Iris pigment epithelial cell (primary cell): ENCODE measurements around the gene SDHB.

ENCODE experiments used
- DNase-seq: peaks from one replicate; pipeline ENCODE4 v3.0.0-alpha.2; 2011; ENCODE audit warnings: low read depth

SDHB gene

GRCh38 chr1:16986113-16986512 lies 67.7 kb downstream of the SDHB start:
- DNase-seq, result no peak

GRCh38 chr1:16984717-16985116 lies 69.1 kb downstream of the SDHB start:
- DNase-seq, result peak; percentile 65

- no peak for DNase-seq
These were observed 70.2 kb downstream of the SDHB start for GRCh38 chr1:16983649-16984048.

- no peak for DNase-seq
These were observed 70.9 kb downstream of the SDHB start for GRCh38 chr1:16982902-16983301.

GRCh38 chr1:16981269-16981849 lies 72.5 kb downstream of the SDHB start:
- DNase-seq, result peak; percentile 89

GRCh38 chr1:16980473-16981268 lies 73.2 kb downstream of the SDHB start, which contains the start of gene MFAP2:
Gene MFAP2 (minus strand): TSS chr1:16980620. CDS start chr1:16978273, 2,347 bp downstream.
- DNase-seq, result no peak

GRCh38 chr1:16979475-16980327 lies 74.1 kb downstream of the SDHB start:
- no peak for DNase-seq

GRCh38 chr1:16978567-16979474 lies 75.0 kb downstream of the SDHB start:
- peak; percentile 86 for DNase-seq

- DNase-seq, result no peak
These were observed 75.7 kb downstream of the SDHB start for GRCh38 chr1:16978139-16978538.

GRCh38 chr1:16977377-16977776 lies 76.5 kb downstream of the SDHB start:
- DNase-seq, result no peak

GRCh38 chr1:16976966-16977365 lies 76.9 kb downstream of the SDHB start:
- DNase-seq, result no peak

- DNase-seq, result no peak
These were observed 78.0 kb downstream of the SDHB start for GRCh38 chr1:16975838-16976237.

- DNase-seq, result no peak
These were observed 78.6 kb downstream of the SDHB start for GRCh38 chr1:16975211-16975610.

GRCh38 chr1:16973215-16973614 lies 80.6 kb downstream of the SDHB start:
- DNase-seq, result no peak

GRCh38 chr1:16972189-16972895 lies 81.5 kb downstream of the SDHB start:
- DNase-seq, result no peak

- peak; percentile 21 for DNase-seq
These were observed 82.3 kb downstream of the SDHB start for GRCh38 chr1:16971341-16972188.

GRCh38 chr1:16970132-16970910 lies 83.5 kb downstream of the SDHB start:
- no peak for DNase-seq

- DNase-seq, result no peak
These were observed 84.2 kb downstream of the SDHB start for GRCh38 chr1:16969651-16970050.

- DNase-seq, result no peak
These were observed 84.7 kb downstream of the SDHB start for GRCh38 chr1:16969057-16969611.
